KMS-11 (cell line): ENCODE data around the gene NEB.

Experiments used
- H2AFZ ChIP-seq: fragments of 200-600 bp; sonication (generic); 2 replicates; pipeline ENCODE4 v1.6.1; 2016; ENCODE audit warnings: antibody characterized with exemption, mixed run types, low read depth
- H3K27ac ChIP-seq: fragments of 200-600 bp; sonication (generic); 2 replicates; pipeline ENCODE4 v1.6.1; 2016; ENCODE audit warnings: mild to moderate bottlenecking, mixed run types
- H3K27me3 ChIP-seq: fragments of 200-600 bp; sonication (generic); 2 replicates; pipeline ENCODE4 v1.6.1; 2017; ENCODE audit warnings: mild to moderate bottlenecking, low read depth, mixed run types, moderate library complexity; ENCODE audit not compliant: insufficient read depth
- H3K36me3 ChIP-seq: fragments of 200-600 bp; sonication (generic); 2 replicates; pipeline ENCODE4 v1.6.1; 2017; ENCODE audit warnings: mild to moderate bottlenecking, mixed run types; ENCODE audit not compliant: insufficient read depth
- H3K4me1 ChIP-seq: fragments of 200-600 bp; sonication (generic); 2 replicates; pipeline ENCODE4 v1.6.1; 2016; ENCODE audit warnings: mild to moderate bottlenecking, low read depth, mixed run types; ENCODE audit not compliant: poor library complexity, severe bottlenecking
- H3K4me2 ChIP-seq: fragments of 200-600 bp; sonication (generic); 2 replicates; pipeline ENCODE4 v1.7.0; 2016; ENCODE audit warnings: mild to moderate bottlenecking, mixed run types
- H3K4me3 ChIP-seq: fragments of 200-600 bp; sonication (generic); IDR thresholded peaks from 2 replicates; pipeline ENCODE4 v1.6.1; 2017; ENCODE audit warnings: low read depth, low read length, mixed read lengths; ENCODE audit not compliant: insufficient read depth
- H3K79me2 ChIP-seq: fragments of 200-600 bp; sonication (generic); 2 replicates; pipeline ENCODE4 v1.6.1; 2016; ENCODE audit warnings: low read depth, mixed run types; ENCODE audit not compliant: insufficient read depth
- H3K9ac ChIP-seq: fragments of 200-600 bp; sonication (generic); 2 replicates; pipeline ENCODE4 v1.6.1; 2016; ENCODE audit warnings: mild to moderate bottlenecking, mixed run types
- H4K20me1 ChIP-seq: fragments of 200-600 bp; sonication (generic); 2 replicates; pipeline ENCODE4 v1.6.1; 2016; ENCODE audit warnings: mild to moderate bottlenecking, mixed run types; ENCODE audit not compliant: insufficient read depth
- TF ChIP-seq, protein P1 (sequence below): fragments of 200-600 bp; sonication (generic); conservative IDR thresholded peaks from 2 replicates; pipeline ENCODE4 v1.6.1; 2017; ENCODE audit warnings: low read depth, mild to moderate bottlenecking, antibody characterized with exemption, low read length, moderate library complexity, mixed read lengths

The NEB gene

GRCh38 chr2:151765760-151766410 lies 31.6 kb upstream of the NEB start:
- TF ChIP-seq, protein P1, sequence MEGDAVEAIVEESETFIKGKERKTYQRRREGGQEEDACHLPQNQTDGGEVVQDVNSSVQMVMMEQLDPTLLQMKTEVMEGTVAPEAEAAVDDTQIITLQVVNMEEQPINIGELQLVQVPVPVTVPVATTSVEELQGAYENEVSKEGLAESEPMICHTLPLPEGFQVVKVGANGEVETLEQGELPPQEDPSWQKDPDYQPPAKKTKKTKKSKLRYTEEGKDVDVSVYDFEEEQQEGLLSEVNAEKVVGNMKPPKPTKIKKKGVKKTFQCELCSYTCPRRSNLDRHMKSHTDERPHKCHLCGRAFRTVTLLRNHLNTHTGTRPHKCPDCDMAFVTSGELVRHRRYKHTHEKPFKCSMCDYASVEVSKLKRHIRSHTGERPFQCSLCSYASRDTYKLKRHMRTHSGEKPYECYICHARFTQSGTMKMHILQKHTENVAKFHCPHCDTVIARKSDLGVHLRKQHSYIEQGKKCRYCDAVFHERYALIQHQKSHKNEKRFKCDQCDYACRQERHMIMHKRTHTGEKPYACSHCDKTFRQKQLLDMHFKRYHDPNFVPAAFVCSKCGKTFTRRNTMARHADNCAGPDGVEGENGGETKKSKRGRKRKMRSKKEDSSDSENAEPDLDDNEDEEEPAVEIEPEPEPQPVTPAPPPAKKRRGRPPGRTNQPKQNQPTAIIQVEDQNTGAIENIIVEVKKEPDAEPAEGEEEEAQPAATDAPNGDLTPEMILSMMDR, result no peak
- no peak overlapping the region for H3K9ac ChIP-seq
- no peaks in the 10 kb centered on the region for H3K27me3 ChIP-seq
- H3K4me1 ChIP-seq, result no peaks in the 10 kb centered on the region
- no peak overlapping the region for H3K4me2 ChIP-seq
- no peaks in the 10 kb centered on the region for H4K20me1 ChIP-seq
- no peak overlapping the region for H3K4me3 ChIP-seq
- no peaks in the 10 kb centered on the region for H3K79me2 ChIP-seq
- no peak overlapping the region for H3K27ac ChIP-seq
- H2AFZ ChIP-seq, result no peak overlapping the region
- no peaks in the 10 kb centered on the region for H3K36me3 ChIP-seq

GRCh38 chr2:151762694-151763093 lies 28.4 kb upstream of the NEB start:
- Histone ChIP-seq H3K27me3 (no peaks in the 10 kb centered on the region), H3K36me3 (no peaks in the 10 kb centered on the region), H3K4me1 (no peaks in the 10 kb centered on the region), H3K4me2 (no peak overlapping the region), H3K4me3 (no peak overlapping the region), H3K9ac (no peak overlapping the region), H3K79me2 (no peaks in the 10 kb centered on the region), H2AFZ (no peak overlapping the region), H3K27ac (no peak overlapping the region), H4K20me1 (no peaks in the 10 kb centered on the region)
- TF ChIP-seq, protein P1, result no peak

GRCh38 chr2:151761687-151762086 lies 27.4 kb upstream of the NEB start:
- TF ChIP-seq, protein P1, result no peak
- Histone ChIP-seq H2AFZ (no peak overlapping the region), H3K79me2 (no peaks in the 10 kb centered on the region), H4K20me1 (no peaks in the 10 kb centered on the region), H3K27me3 (no peaks in the 10 kb centered on the region), H3K27ac (no peak overlapping the region), H3K9ac (no peak overlapping the region), H3K4me3 (no peak overlapping the region), H3K4me1 (no peaks in the 10 kb centered on the region), H3K36me3 (no peaks in the 10 kb centered on the region), H3K4me2 (no peak overlapping the region)

- H3K4me1 ChIP-seq, result no peaks in the 10 kb centered on the region
- H3K79me2 ChIP-seq, result no peaks in the 10 kb centered on the region
- H4K20me1 ChIP-seq, result no peaks in the 10 kb centered on the region
- H3K4me2 ChIP-seq, result no peak overlapping the region
- H3K27ac ChIP-seq, result no peak overlapping the region
- no peaks in the 10 kb centered on the region for H3K36me3 ChIP-seq
- no peak overlapping the region for H3K4me3 ChIP-seq
- TF ChIP-seq, protein P1, result no peak
- H2AFZ ChIP-seq, result no peak overlapping the region
- no peak overlapping the region for H3K9ac ChIP-seq
- no peaks in the 10 kb centered on the region for H3K27me3 ChIP-seq
Measured at GRCh38 chr2:151761193-151761592, 26.9 kb upstream of the NEB start.
